ENCODE results near the gene ANO6. TPM values are rescaled to one million over a fixed set of nuclear protein-coding genes. Genes with fewer than 3 reads are reported as not detected.
A peak's percentile ranks its signal among the peaks of the same experiment; 100 is the strongest.

The ANO6 gene
- total and polyA plus RNA-seq, 8 donors, result 58.0 to 79.7 (median 66.1) TPM

- Histone ChIP-seq H3K36me3 (no peaks in the 10 kb centered on the region), H3K9me3 (no peaks in the 10 kb centered on the region), H3K27ac (peak overlapping the region; percentile 42 to 53), H3K4me1 (peaks cover 20 to 33% of the 10 kb centered on the region in 2 donors), H3K4me3 (no peak overlapping the region), H3K27me3 (no peaks in the 10 kb centered on the region)
- no peak for TF ChIP-seq CTCF (IDR thresholded peaks at IDR 0.05)
- intact Hi-C loops (cut with DNase I), result no loop called here
- ATAC-seq (no peak), DNase-seq (no peak)
Observed at GRCh38 chr12:45269412-45269751, 53.5 kb downstream of the ANO6 start.

GRCh38 chr12:45270951-45271350 lies 55.1 kb downstream of the ANO6 start:
- DNase-seq, result no peak
- peaks cover 20 to 34% of the 10 kb centered on the region in 2 donors for H3K4me1 ChIP-seq
- no peak for ATAC-seq
- intact Hi-C loops (cut with DNase I), result no loop called here
- TF ChIP-seq CTCF (IDR thresholded peaks at IDR 0.05), result no peak
- H3K4me3 ChIP-seq, result no peak overlapping the region
- no peaks in the 10 kb centered on the region for H3K27me3 ChIP-seq
- H3K9me3 ChIP-seq, result no peaks in the 10 kb centered on the region
- H3K27ac ChIP-seq, result no peak overlapping the region
- H3K36me3 ChIP-seq, result no peaks in the 10 kb centered on the region

GRCh38 chr12:45273717-45274271 lies 57.9 kb downstream of the ANO6 start:
- Histone ChIP-seq H3K4me1 (peaks cover 12 to 32% of the 10 kb centered on the region in 2 donors), H3K9me3 (no peaks in the 10 kb centered on the region), H3K36me3 (no peaks in the 10 kb centered on the region), H3K4me3 (no peak overlapping the region), H3K27ac (peak overlapping the region; percentile 58 to 68), H3K27me3 (no peaks in the 10 kb centered on the region)
- intact Hi-C loops (cut with DNase I), result no loop called here
- ATAC-seq, result peak; percentile 87
- peak in 1 of 4 donors; percentile 33 for DNase-seq
- no peak for TF ChIP-seq CTCF (IDR thresholded peaks at IDR 0.05)

GRCh38 chr12:45276154-45276755 lies 60.4 kb downstream of the ANO6 start:
- TF ChIP-seq CTCF (IDR thresholded peaks at IDR 0.05), result no peak
- Histone ChIP-seq H3K36me3 (no peaks in the 10 kb centered on the region), H3K9me3 (no peaks in the 10 kb centered on the region), H3K27ac (no peak overlapping the region), H3K27me3 (no peaks in the 10 kb centered on the region), H3K4me3 (no peak overlapping the region), H3K4me1 (peaks cover 0 to 18% of the 10 kb centered on the region in 2 donors)
- DNase-seq, result no peak
- no peak for ATAC-seq
- intact Hi-C loops (cut with DNase I), result no loop called here

GRCh38 chr12:45278447-45278846 lies 62.6 kb downstream of the ANO6 start:
- intact Hi-C loops (cut with DNase I), result no loop called here
- Histone ChIP-seq H3K27ac (no peak overlapping the region), H3K4me1 (peaks cover 0 to 16% of the 10 kb centered on the region in 2 donors), H3K36me3 (peaks cover 0 to 2% of the 10 kb centered on the region in 2 donors), H3K4me3 (no peak overlapping the region), H3K27me3 (no peaks in the 10 kb centered on the region), H3K9me3 (no peaks in the 10 kb centered on the region)
- DNase-seq (no peak), ATAC-seq (no peak)
- TF ChIP-seq CTCF (IDR thresholded peaks at IDR 0.05), result no peak
